DND-41 (cell line): ENCODE measurements around the gene ZNF860.

Source experiments
- CTCF ChIP-seq: IDR thresholded peaks from 2 replicates; pipeline ENCODE4 v1.5.1; 2012; ENCODE audit warnings: borderline replicate concordance, low read length, moderate library complexity, mild to moderate bottlenecking; ENCODE audit not compliant: poor library complexity, severe bottlenecking; ENCODE audit errors: extremely low read depth
- EZH2 ChIP-seq: IDR thresholded peaks from 3 replicates; pipeline ENCODE4 v1.6.1; 2012; ENCODE audit warnings: borderline replicate concordance, low read depth, mild to moderate bottlenecking, moderate library complexity, low read length, inconsistent platforms; ENCODE audit not compliant: severe bottlenecking

GRCh38 chr3:31979001-31979697 lies 2.4 kb upstream of the ZNF860 start:
- TF ChIP-seq CTCF (no peak), EZH2 (no peak)
